Activated CD8-positive, alpha-beta memory T cell treated with anti-CD3 and anti-CD28 coated beads, Interleukin-2, amount 10 ng/mL, durations not matched to agents 7 days and 5 days (primary cell): ENCODE results near the gene GRM4. TPM values are rescaled to one million over a fixed set of nuclear protein-coding genes. Genes with fewer than 3 reads are reported as not detected.

ENCODE experiments used
- ATAC-seq: fragments of 150-1000 bp; cut with Tn5 transposase; one replicate; pipeline ENCODE4 v1.10.0; 2021; ENCODE audit warnings: moderate library complexity
- CTCF ChIA-PET: fragments of 350-600 bp; sonication (Branson Sonifier 250); formaldehyde crosslinking; loops from one replicate; lab custom pipeline; 2021; ENCODE audit warnings: antibody characterized with exemption; lab: Charles Lee
- DNase-seq: peaks from one replicate; pipeline ENCODE4 v3.0.0-alpha.2; 2020
- H3K27ac Mint-ChIP-seq: one replicate; pipeline ENCODE4 v1.8.0; 2021; ENCODE audit warnings: mild to moderate bottlenecking, mixed read lengths
- H3K27me3 Mint-ChIP-seq: one replicate; pipeline ENCODE4 v1.8.0; 2021; ENCODE audit warnings: mixed read lengths
- H3K36me3 Mint-ChIP-seq: one replicate; pipeline ENCODE4 v1.8.0; 2021; ENCODE audit warnings: mild to moderate bottlenecking, mixed read lengths
- H3K4me1 Mint-ChIP-seq: one replicate; pipeline ENCODE4 v1.8.0; 2021; ENCODE audit warnings: mixed read lengths
- H3K4me3 Mint-ChIP-seq: one replicate; pipeline ENCODE4 v1.8.0; 2021; ENCODE audit warnings: mild to moderate bottlenecking, moderate library complexity, mixed read lengths
- H3K9me3 Mint-ChIP-seq: one replicate; pipeline ENCODE4 v1.8.0; 2022; ENCODE audit warnings: low read depth, mixed read lengths
- total RNA-seq, 2 experiments: library from RNA; stranded (reverse); gene quantifications; one replicate each; pipeline ENCODE4 v1.2.3, GENCODE V29; 2021

The GRM4 gene
- total RNA-seq, 2 experiments from 2014 or later, result not detected

DNA sequence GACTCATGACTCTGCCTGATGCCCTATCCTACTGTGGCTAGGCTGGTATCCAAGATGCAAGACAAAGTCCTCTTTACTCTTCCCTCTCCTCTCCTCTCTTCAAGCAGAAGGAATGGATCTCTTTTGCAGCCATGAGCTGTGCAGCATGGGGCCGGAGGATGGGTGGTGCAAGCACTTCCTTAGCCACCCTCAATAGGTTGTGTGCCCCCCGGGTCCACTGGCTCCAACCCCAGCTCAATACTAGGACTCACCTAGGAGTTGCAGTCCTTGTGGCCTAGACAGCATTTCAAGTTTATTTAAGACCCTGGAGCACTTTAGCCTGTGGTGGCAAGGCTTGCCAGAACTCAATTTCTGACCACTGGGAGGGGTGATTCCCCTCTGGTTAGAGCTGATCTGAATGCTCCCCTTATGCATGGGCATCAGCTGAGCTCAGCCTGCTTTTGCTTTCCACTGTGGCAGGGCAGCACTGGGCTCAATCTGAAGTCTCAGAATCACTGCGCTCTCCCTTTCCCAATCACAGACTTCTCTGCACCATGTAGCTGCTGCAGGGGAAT is 29.0 kb upstream of the GRM4 start:
- Mint-ChIP-seq H3K27ac (no peak overlapping the region), H3K27me3 (peaks cover 5% of the 10 kb centered on the region), H3K4me1 (no peaks in the 10 kb centered on the region), H3K4me3 (no peak overlapping the region), H3K9me3 (no peaks in the 10 kb centered on the region), H3K36me3 (no peaks in the 10 kb centered on the region)
- CTCF ChIA-PET, result interaction anchor here (1.1 to 3.7 kb wide), 2 partner anchors 11 to 73 kb away, joined by 3 to 14 read pairs; no protein-coding TSS in a partner anchor
- DNase-seq (no peak), ATAC-seq (no peak)

DNA sequence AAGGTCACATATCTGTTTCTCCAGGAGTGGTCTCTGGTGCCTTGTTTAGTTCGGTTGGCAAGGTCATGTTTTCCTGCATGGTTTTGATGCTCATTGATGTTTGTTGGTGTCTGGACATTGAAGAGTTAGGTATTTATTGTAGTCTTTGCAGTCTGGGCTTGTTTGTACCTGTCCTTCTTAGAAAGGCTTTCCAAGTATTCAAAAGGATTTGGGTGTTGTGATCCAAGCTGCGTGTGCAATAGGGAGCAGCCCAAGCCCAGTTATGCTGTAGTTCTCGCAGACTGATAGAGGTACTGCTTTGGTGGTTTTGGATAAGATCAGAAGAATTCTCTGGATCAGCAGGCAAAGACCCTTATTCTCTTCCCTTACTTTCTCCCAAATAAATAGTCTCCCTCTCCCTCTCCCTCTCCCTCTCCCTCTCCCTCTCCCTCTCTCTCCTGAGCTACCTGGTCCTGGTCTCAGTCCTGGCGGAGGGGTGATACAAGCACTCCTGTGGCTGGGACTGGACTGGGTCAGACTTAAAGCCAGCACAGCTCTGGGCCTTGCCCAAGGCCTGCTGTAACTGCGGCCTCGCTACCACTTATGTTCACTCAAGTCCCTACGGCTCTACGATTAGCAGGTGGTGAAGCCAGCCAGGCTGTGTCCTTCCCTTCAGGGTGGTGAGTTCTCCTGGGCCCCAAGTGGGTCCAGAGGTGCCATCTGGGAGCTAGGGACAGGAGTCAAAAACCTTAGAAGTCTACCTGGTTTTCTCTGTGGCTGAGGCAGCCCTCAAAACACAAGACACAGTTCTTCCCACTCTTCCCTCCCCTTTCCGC is 27.3 kb upstream of the GRM4 start:
- H3K27me3 Mint-ChIP-seq, result peaks cover 12% of the 10 kb centered on the region
- DNase-seq, result no peak
- H3K36me3 Mint-ChIP-seq, result no peaks in the 10 kb centered on the region
- H3K4me3 Mint-ChIP-seq, result no peak overlapping the region
- ATAC-seq, result no peak
- CTCF ChIA-PET, result interaction anchor here (3.7 kb wide), 1 partner anchor 9 kb away, joined by 14 read pairs; no protein-coding TSS in a partner anchor
- H3K27ac Mint-ChIP-seq, result no peak overlapping the region
- H3K9me3 Mint-ChIP-seq, result no peaks in the 10 kb centered on the region
- no peaks in the 10 kb centered on the region for H3K4me1 Mint-ChIP-seq

DNA sequence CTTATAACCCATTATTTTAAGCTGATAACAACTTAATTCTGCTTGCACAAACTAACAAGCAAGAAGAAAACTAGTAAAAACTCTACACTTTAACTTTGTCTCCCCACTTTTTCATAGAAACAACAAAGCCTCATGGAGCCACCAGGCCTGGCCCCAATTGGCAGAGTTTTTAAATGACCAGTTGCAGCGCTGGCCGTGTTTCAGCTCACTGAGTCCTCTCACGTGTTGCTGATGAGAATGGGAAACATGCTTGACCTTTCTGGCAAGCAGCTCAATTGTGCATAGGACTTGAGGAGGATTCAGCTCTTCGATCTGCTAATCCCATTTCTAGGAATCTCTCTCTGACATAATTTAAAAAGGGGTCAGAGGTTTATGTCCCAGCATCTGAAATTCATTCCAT is 24.5 kb upstream of the GRM4 start:
- Mint-ChIP-seq H3K4me1 (no peaks in the 10 kb centered on the region), H3K27ac (no peak overlapping the region), H3K36me3 (no peaks in the 10 kb centered on the region), H3K4me3 (no peak overlapping the region), H3K27me3 (peaks cover 24% of the 10 kb centered on the region), H3K9me3 (no peaks in the 10 kb centered on the region)
- CTCF ChIA-PET, result interaction anchor here (1.3 kb wide), 1 partner anchor 26 kb away, joined by 5 read pairs; no protein-coding TSS in a partner anchor
- DNase-seq, result no peak
- ATAC-seq, result no peak

DNA sequence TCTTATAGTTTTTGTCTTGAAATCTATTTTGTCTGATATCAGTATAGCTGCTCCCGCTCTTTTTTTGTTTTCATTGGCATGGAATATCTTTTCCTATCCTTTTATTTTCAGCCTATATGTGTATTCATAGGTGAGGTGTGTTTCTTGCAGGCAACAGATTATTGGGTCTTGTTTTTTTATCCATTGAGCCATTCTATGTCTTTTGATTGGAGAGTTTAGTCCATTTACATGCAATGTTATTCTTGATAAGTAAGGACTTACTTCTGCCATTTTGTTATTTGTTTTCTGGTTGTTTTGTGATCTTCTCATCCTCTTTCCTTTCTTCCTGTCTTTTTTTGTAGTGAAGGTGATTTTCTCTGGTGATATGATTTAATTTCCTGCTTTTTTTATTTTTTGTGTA is 24.0 kb upstream of the GRM4 start:
- Mint-ChIP-seq H3K36me3 (no peaks in the 10 kb centered on the region), H3K4me3 (no peak overlapping the region), H3K9me3 (no peaks in the 10 kb centered on the region), H3K27me3 (peaks cover 29% of the 10 kb centered on the region), H3K27ac (no peak overlapping the region), H3K4me1 (peaks cover under 1% of the 10 kb centered on the region)
- CTCF ChIA-PET, result interaction anchor here (0.9 to 1.3 kb wide), 2 partner anchors 26 to 31 kb away, joined by 3 to 5 read pairs; no protein-coding TSS in a partner anchor
- DNase-seq, result no peak
- no peak for ATAC-seq

DNA sequence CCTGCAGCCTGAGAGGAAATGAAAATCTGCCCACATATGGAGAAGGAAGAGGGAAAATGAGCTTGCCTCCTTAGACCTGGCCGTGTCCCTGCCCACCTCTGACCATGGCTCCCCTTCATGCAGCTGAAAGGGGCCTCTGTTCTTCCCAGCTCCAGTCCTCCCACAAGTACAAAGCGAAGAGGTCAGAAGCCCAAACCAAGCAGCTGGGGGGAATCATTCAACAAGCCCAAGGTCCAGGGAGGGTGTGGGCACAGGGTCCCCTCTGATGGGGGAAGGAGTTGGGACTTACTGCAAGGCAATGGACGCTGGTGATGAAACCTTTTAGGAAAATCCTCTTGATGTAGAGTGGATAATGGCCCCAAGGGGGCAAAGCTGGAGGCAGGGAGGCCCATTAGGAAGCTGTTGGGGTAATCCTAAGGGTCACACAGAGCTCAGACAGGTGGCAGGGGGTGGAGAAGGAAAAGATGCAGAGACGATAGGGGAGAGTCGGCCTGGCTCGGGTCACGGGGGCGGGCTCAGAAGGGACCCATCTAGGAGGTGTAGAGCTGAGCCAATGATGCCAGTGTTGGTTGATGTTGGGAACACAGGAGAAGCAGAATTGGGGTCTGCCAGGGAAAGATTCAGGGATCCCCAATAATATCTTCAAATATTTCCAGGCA is 16.1 kb upstream of the GRM4 start:
- no peak for ATAC-seq
- no peak overlapping the region for H3K27ac Mint-ChIP-seq
- peaks cover 2% of the 10 kb centered on the region for H3K4me1 Mint-ChIP-seq
- H3K27me3 Mint-ChIP-seq, result peaks cover 33% of the 10 kb centered on the region
- H3K9me3 Mint-ChIP-seq, result no peaks in the 10 kb centered on the region
- no peak overlapping the region for H3K4me3 Mint-ChIP-seq
- DNase-seq, result no peak
- CTCF ChIA-PET, result interaction anchor here (0.7 to 2.8 kb wide), 6 partner anchors 21 to 394 kb away, joined by 3 to 19 read pairs (median 3); no protein-coding TSS in a partner anchor
- H3K36me3 Mint-ChIP-seq, result no peaks in the 10 kb centered on the region

DNA sequence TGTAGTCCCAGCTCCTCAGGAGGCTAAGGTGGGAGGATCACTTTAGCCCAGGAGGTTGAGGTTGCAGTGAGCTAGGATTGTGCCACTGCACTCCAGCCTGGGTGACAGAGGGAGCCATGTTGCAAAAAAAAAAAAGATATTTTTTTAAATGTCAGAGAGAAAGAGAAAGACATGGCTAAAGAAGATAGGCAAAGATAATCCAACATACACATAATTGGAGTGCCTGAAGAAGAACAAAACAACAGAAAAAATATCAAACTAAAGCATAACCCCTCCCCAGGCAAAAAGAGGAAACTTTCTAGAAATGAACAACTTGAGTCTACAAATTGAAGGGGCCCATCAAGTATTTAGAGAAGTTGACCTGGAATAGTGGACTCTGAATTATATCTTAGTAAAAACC is 14.0 kb upstream of the GRM4 start:
- no peaks in the 10 kb centered on the region for H3K9me3 Mint-ChIP-seq
- DNase-seq (no peak), ATAC-seq (no peak)
- H3K4me1 Mint-ChIP-seq, result peaks cover under 1% of the 10 kb centered on the region
- no peak overlapping the region for H3K4me3 Mint-ChIP-seq
- H3K27me3 Mint-ChIP-seq, result peaks cover 33% of the 10 kb centered on the region
- CTCF ChIA-PET, result no interaction called here
- no peaks in the 10 kb centered on the region for H3K36me3 Mint-ChIP-seq
- H3K27ac Mint-ChIP-seq, result no peak overlapping the region

DNA sequence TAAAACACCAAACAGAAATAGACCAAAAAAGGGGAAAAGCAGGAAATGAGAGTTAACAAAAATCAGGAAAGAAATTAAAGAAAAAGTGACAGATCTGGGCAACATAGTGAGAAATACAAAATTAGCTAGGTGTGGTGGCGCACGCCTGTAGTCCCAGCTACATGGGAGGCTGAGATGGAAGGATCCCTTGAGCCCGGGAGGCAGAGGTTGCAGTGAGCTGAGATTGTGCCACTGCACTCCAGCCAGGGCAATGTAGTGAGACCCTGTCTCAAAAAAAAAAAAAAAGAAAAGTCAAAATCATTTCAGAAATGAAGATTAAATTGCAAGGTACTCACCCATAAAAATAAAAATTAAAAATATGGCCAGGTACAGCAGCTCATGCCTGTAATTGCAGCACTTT is 13.0 kb upstream of the GRM4 start:
- peaks cover 39% of the 10 kb centered on the region for H3K27me3 Mint-ChIP-seq
- ATAC-seq (no peak), DNase-seq (no peak)
- no peak overlapping the region for H3K4me3 Mint-ChIP-seq
- H3K4me1 Mint-ChIP-seq, result peaks cover 4% of the 10 kb centered on the region
- no peak overlapping the region for H3K27ac Mint-ChIP-seq
- no peaks in the 10 kb centered on the region for H3K9me3 Mint-ChIP-seq
- H3K36me3 Mint-ChIP-seq, result no peaks in the 10 kb centered on the region
- CTCF ChIA-PET, result interaction anchor here (0.7 to 2.1 kb wide), 5 partner anchors 36 to 447 kb away, joined by 3 to 6 read pairs (median 5); partner anchors contain the start of genes SMIM29 and UQCC2

DNA sequence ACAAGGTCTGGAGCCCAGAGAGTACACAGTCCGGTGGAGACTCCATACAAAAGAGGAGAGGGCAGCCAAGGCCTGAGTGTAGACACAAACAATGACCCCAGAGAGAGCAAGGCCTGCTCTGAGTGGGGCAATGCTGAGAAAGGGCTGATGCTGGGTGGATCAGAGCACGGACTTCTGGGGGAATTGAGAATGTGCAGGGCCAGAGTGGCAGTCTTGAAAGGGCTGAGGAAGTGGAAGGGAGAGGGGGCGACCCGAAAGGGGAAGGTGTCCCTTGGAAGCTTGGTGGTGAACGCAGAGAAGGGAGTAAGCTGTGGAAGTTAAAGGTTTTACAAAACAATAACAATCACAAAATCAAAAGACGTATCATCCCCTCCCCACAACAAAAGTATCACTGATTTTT is 12.0 kb upstream of the GRM4 start:
- H3K9me3 Mint-ChIP-seq, result no peaks in the 10 kb centered on the region
- H3K4me1 Mint-ChIP-seq, result peaks cover 4% of the 10 kb centered on the region
- CTCF ChIA-PET, result interaction anchor here (2.1 kb wide), 2 partner anchors 103 to 414 kb away, joined by 5 to 6 read pairs; no protein-coding TSS in a partner anchor
- ATAC-seq (no peak), DNase-seq (no peak)
- H3K27ac Mint-ChIP-seq, result no peak overlapping the region
- no peaks in the 10 kb centered on the region for H3K36me3 Mint-ChIP-seq
- no peak overlapping the region for H3K4me3 Mint-ChIP-seq
- peaks cover 48% of the 10 kb centered on the region for H3K27me3 Mint-ChIP-seq

DNA sequence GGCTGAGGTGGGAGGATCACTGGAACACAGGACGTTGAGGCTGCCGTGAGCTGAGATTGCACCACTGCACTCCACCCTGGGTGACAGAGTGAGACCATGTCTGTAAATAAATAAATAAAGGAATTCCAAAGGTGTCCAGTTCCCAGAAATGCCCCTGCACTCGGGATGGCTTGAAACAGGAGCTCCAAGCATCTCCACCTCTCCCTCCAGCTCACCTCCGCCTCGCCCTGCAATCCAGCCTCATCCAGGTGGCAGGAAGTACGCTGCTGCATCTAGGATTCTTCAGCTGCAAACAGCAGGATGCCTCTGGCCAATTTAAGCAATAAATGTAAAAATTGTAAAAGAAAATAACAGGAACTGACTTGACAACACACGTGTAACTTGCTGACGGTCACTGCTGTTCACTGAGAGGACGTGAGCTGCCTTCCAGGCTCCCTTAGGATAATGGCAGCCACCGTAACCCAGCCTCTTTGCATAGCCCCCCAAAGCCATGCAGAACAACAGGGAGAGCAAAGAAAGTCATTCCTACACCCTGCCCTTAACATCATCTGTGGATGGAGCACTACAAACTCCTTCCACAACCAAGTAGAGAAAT is 11.4 kb upstream of the GRM4 start:
- no peaks in the 10 kb centered on the region for H3K9me3 Mint-ChIP-seq
- H3K4me3 Mint-ChIP-seq, result no peak overlapping the region
- H3K27me3 Mint-ChIP-seq, result peaks cover 52% of the 10 kb centered on the region
- peaks cover 4% of the 10 kb centered on the region for H3K4me1 Mint-ChIP-seq
- no peak overlapping the region for H3K27ac Mint-ChIP-seq
- no peak for DNase-seq
- CTCF ChIA-PET, result interaction anchor here (2.1 kb wide), 2 partner anchors 102 to 413 kb away, joined by 5 to 6 read pairs; no protein-coding TSS in a partner anchor
- ATAC-seq, result no peak
- no peaks in the 10 kb centered on the region for H3K36me3 Mint-ChIP-seq

DNA sequence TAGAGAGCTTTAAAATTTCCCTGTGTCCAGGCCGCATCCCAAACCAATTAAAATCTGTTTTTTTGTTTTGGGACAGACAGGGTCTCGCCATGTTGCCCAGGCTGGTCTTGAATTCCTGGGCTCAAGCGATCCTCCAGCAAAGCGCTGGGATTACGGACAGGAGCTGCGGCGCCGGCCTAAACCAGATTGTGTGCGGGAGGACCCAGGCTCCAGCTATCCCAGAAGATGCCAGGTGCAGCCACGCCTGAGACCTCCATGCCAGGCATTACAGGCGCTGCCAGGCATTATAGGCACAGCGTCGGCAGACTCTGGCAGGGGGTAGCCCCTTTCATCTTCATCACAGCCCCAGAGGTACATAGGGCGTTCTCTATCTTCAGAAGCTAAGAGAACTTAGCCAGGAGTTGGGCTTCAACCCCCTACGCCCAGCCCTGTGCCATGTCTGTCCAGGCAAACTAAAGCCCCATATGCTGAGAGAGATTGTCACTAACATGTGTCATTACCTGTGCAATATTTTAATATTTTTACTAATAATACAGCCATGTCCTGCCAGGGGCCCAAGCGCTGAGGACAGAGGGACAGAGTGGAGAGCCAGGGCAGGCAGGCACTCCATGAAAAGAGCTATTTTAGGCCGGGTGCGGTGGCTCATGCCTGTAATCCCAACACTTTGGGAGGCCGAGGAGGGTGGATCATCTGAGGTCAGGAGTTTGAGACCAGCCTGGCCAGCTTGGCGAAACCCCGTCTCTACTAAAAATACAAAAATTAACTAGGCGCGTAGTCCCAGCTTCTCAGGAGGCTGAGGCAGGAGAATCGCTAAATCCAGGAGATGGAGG is 9.8 kb upstream of the GRM4 start:
- Mint-ChIP-seq H3K4me3 (no peak overlapping the region), H3K9me3 (no peaks in the 10 kb centered on the region), H3K27ac (no peak overlapping the region), H3K27me3 (peaks cover 63% of the 10 kb centered on the region), H3K4me1 (peaks cover 4% of the 10 kb centered on the region), H3K36me3 (no peaks in the 10 kb centered on the region)
- CTCF ChIA-PET, result interaction anchor here (0.9 to 5.6 kb wide), 18 partner anchors 8 to 453 kb away, joined by 3 to 42 read pairs (median 4); partner anchors contain the start of genes GRM4 and UQCC2
- ATAC-seq, result no peak
- no peak for DNase-seq

DNA sequence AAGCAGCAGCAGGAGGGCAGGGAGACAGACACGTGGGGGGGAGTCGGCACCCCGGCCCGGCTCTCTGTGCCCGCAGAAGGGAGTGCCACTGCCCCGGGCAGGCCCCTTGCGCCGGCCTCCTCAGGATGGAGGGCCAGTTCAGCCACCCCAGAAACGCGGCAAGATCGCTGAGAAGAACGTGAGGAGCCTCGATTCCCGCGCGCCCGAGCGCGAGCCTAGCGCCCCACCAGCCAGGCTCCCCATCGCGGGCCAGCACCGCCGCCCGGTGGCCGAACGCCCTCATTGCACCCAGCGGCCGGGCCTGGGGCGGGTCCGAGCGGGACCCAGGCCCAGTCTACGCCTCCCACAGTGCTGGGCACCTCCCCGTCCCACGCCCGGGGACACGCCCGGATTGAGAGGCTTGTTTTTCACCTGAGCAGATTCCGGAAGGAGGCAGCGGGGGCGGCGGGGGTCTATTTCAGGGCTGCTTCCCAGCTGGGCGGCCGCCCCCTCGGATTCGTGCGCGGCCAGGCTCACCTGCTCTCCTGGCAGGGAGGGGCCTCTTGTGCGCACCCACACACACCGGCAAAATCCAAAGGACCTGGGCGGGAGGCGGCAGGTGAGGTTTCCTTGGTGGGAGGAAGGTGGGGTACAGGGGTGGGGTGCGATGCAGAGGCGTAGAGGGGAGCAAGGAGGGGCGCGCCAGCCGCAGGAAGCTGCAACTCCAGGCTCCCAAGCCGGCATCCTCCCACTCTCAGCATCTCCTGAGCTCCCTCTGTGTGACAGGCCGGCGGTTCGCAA is 9.0 kb upstream of the GRM4 start:
- Mint-ChIP-seq H3K27me3 (peaks cover 72% of the 10 kb centered on the region), H3K4me1 (peaks cover 4% of the 10 kb centered on the region), H3K27ac (no peak overlapping the region), H3K9me3 (no peaks in the 10 kb centered on the region), H3K4me3 (no peak overlapping the region), H3K36me3 (no peaks in the 10 kb centered on the region)
- ATAC-seq, result peak; percentile 85
- peak; percentile 67 for DNase-seq
- CTCF ChIA-PET, result interaction anchor here (0.7 to 5.6 kb wide), 21 partner anchors 9 to 454 kb away, joined by 3 to 42 read pairs (median 4); partner anchors contain the start of genes GRM4, LEMD2 and UQCC2
